ENCODE results near the gene SYNGR1. TPM values are rescaled to one million over a fixed set of nuclear protein-coding genes. Genes with fewer than 3 reads are reported as not detected.

The SYNGR1 gene
- total and polyA plus RNA-seq, 8 donors: 0.45 to 18.1 (median 6.4) TPM

DNA sequence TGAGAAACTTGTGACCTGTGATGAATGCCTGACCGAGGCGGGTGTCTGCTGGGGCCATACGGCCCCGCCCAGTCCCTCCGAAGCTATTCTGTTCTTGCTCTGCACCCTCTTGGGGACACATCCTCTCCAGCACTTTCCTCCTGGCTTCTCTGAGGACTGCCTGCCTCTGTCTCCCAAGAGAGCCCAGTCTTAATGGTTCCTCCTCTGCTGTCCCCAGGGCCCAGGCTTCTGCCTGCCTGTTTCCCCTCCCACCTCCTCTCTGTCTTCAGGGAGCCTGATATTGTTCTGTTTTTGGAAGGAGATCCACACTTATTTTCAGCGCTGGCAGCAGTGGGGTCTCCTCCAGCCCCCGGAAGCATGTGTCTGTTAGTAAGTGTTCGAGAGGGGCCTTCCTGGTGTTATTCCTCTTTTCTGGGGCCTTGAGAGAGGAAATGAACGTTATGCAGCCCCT lies 18.7 kb downstream of the SYNGR1 start:
- H3K36me3 ChIP-seq: peaks cover 0 to 9% (median 0%) of the 10 kb centered on the region in 4 donors
- WGBS, 5 donors: 64 to 75% (median 74%) methylated on average over 5 to 9 of the region's 9 CpGs
- H3K4me3 ChIP-seq: no peak overlapping the region
- peaks cover 0 to 24% (median 11%) of the 10 kb centered on the region in 4 donors for H3K4me1 ChIP-seq
- peaks cover 0 to 7% (median 0%) of the 10 kb centered on the region in 4 donors for H3K9me3 ChIP-seq
- DNase-seq: no peak
- no peak overlapping the region for H3K27ac ChIP-seq
- no peak for TF ChIP-seq POLR2A (IDR thresholded peaks at IDR 0.05)
- TF ChIP-seq, protein P1, sequence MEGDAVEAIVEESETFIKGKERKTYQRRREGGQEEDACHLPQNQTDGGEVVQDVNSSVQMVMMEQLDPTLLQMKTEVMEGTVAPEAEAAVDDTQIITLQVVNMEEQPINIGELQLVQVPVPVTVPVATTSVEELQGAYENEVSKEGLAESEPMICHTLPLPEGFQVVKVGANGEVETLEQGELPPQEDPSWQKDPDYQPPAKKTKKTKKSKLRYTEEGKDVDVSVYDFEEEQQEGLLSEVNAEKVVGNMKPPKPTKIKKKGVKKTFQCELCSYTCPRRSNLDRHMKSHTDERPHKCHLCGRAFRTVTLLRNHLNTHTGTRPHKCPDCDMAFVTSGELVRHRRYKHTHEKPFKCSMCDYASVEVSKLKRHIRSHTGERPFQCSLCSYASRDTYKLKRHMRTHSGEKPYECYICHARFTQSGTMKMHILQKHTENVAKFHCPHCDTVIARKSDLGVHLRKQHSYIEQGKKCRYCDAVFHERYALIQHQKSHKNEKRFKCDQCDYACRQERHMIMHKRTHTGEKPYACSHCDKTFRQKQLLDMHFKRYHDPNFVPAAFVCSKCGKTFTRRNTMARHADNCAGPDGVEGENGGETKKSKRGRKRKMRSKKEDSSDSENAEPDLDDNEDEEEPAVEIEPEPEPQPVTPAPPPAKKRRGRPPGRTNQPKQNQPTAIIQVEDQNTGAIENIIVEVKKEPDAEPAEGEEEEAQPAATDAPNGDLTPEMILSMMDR (IDR thresholded peaks at IDR 0.05): no peak
- no peak for TF ChIP-seq EP300 (IDR thresholded peaks at IDR 0.05)
- TF ChIP-seq POLR2AphosphoS5 (IDR thresholded peaks at IDR 0.05): no peak
- intact Hi-C loops (cut with DNase I; ENCODE audit: low total_unique reads): no loop called here
- H3K27me3 ChIP-seq: no peaks in the 10 kb centered on the region

GRCh38 chr22:39369186-39369585 lies 19.4 kb downstream of the SYNGR1 start:
- intact Hi-C loops (cut with DNase I; ENCODE audit: low total_unique reads): no loop called here
- peaks cover 0 to 17% (median 4%) of the 10 kb centered on the region in 4 donors for H3K4me1 ChIP-seq
- no peak overlapping the region for H3K4me3 ChIP-seq
- peaks cover 0 to 9% (median 0%) of the 10 kb centered on the region in 4 donors for H3K36me3 ChIP-seq
- TF ChIP-seq EP300 (IDR thresholded peaks at IDR 0.05) (no peak), POLR2AphosphoS5 (IDR thresholded peaks at IDR 0.05) (no peak), POLR2A (IDR thresholded peaks at IDR 0.05) (no peak)
- TF ChIP-seq, protein P1 (IDR thresholded peaks at IDR 0.05): no peak
- no peak overlapping the region for H3K27ac ChIP-seq
- H3K27me3 ChIP-seq: no peaks in the 10 kb centered on the region
- no peak for DNase-seq
- H3K9me3 ChIP-seq: peaks cover 0 to 7% (median 0%) of the 10 kb centered on the region in 4 donors
- whole genome bisulfite sequencing, 5 donors: 90 to 93% (median 90%) methylated on average over 6 of the region's 6 CpGs

GRCh38 chr22:39369586-39369985 lies 19.8 kb downstream of the SYNGR1 start:
- Histone ChIP-seq H3K27me3 (no peaks in the 10 kb centered on the region), H3K36me3 (peaks cover 0 to 13% (median under 1%) of the 10 kb centered on the region in 4 donors), H3K4me3 (no peak overlapping the region), H3K27ac (no peak overlapping the region), H3K9me3 (peaks cover 0 to 7% (median 0%) of the 10 kb centered on the region in 4 donors), H3K4me1 (peaks cover 0 to 16% (median 3%) of the 10 kb centered on the region in 4 donors)
- DNase-seq: no peak
- intact Hi-C loops (cut with DNase I; ENCODE audit: low total_unique reads): no loop called here
- TF ChIP-seq EP300 (IDR thresholded peaks at IDR 0.05): no peak
- no peak for TF ChIP-seq POLR2AphosphoS5 (IDR thresholded peaks at IDR 0.05)
- TF ChIP-seq, protein P1 (IDR thresholded peaks at IDR 0.05): no peak
- no peak for TF ChIP-seq POLR2A (IDR thresholded peaks at IDR 0.05)
- 79 to 90% (median 82%) methylated on average over 3 of the region's 3 CpGs for WGBS, 5 donors

DNA sequence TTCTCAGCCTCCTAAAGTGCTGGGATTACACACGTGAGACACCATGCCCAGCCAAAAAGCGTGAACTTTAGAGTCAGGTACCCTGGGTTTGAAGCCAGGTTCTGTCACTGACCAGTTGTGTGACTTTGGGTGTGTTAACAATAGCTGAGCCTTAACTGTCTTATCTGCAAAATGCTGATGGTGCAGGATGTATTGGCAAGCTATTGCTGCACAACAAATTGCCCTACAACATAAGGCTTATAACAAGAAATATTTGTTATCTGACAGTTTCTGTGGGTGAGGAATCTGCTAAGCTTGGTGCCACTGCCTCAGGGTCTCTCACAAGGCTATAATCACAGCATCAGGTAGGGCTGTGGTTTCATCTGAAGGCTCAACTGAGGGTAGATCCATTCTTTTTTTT lies 21.9 kb downstream of the SYNGR1 start:
- peaks cover 0 to 7% (median 0%) of the 10 kb centered on the region in 4 donors for H3K9me3 ChIP-seq
- no peak for DNase-seq
- no peak overlapping the region for H3K27ac ChIP-seq
- H3K4me3 ChIP-seq: no peak overlapping the region
- H3K4me1 ChIP-seq: peaks cover 0 to 6% (median 3%) of the 10 kb centered on the region in 4 donors
- no peaks in the 10 kb centered on the region for H3K27me3 ChIP-seq
- TF ChIP-seq, protein P1 (IDR thresholded peaks at IDR 0.05): no peak
- intact Hi-C loops (cut with DNase I; ENCODE audit: low total_unique reads): no loop called here
- 94 to 98% (median 96%) methylated on average over 2 of the region's 2 CpGs for WGBS, 5 donors
- H3K36me3 ChIP-seq: peaks cover 0 to 31% (median 13%) of the 10 kb centered on the region in 4 donors

Measured in stomach (tissue), 9 donors.